Measurements from ENCODE around the gene CCR6. TPM values are rescaled to one million over a fixed set of nuclear protein-coding genes. Genes with fewer than 3 reads are reported as not detected.
"Not testable (repeated sequence)": the region's sequence is repeated elsewhere in the genome, so short reads cannot be mapped to it uniquely, and the experiment has no call there.

Gene CCR6
- total RNA-seq, 1 experiment from 2014 or later, result not detected

- not testable (repeated sequence) for H3K4me1 ChIP-seq (ENCODE audit: insufficient read depth, low read length); H2BK120ac ChIP-seq (ENCODE audit: low read depth, low read length, poor library complexity, severe bottlenecking); H3K23ac ChIP-seq (ENCODE audit: insufficient read length, low read depth, low read length); H3K27me3 ChIP-seq (ENCODE audit: insufficient read depth, low read length); H3K79me2 ChIP-seq (ENCODE audit: insufficient read depth, low read length); H3K27ac ChIP-seq (ENCODE audit: insufficient read length, low read depth, low read length); H4K91ac ChIP-seq (ENCODE audit: insufficient read length, low read depth, low read length); H3K9me3 ChIP-seq (ENCODE audit: control insufficient read depth, low read depth, low read length); H2BK20ac ChIP-seq (ENCODE audit: low read depth, low read length, poor library complexity, severe bottlenecking); H3T11ph ChIP-seq (ENCODE audit: low read length); H3K14ac ChIP-seq (ENCODE audit: insufficient read depth, low read length); H3K4ac ChIP-seq (ENCODE audit: low read depth, low read length); H2BK15ac ChIP-seq (ENCODE audit: low read depth, low read length); H3K79me1 ChIP-seq (ENCODE audit: insufficient read depth, low read depth, low read length, poor library complexity, severe bottlenecking); H3K36me3 Mint-ChIP-seq (ENCODE audit: insufficient read depth in 1 of 3, low read depth in 3 of 3); H2AFZ ChIP-seq (ENCODE audit: low read length); DNase-seq; H2BK5ac ChIP-seq (ENCODE audit: insufficient read length, low read length); H4K8ac ChIP-seq (replicated peaks; ENCODE audit: insufficient read length, low read depth, low read length); H4K20me1 ChIP-seq (ENCODE audit: control insufficient read depth, insufficient read depth, insufficient read length); H2BK12ac ChIP-seq (ENCODE audit: insufficient read length, low read depth, low read length); H3K9ac ChIP-seq (ENCODE audit: extremely low read depth, insufficient read length, low read length); H3K4me3 Mint-ChIP-seq; H3K4me2 ChIP-seq (ENCODE audit: insufficient read depth, insufficient read length, low read length); H3K56ac ChIP-seq (ENCODE audit: insufficient read length, low read depth, low read length); H3K27ac Mint-ChIP-seq; H3K9me3 Mint-ChIP-seq; H3K23me2 ChIP-seq (ENCODE audit: insufficient read length, low read depth, low read length, poor library complexity, severe bottlenecking); H3K18ac ChIP-seq (ENCODE audit: insufficient read length, low read depth, low read length); H4K5ac ChIP-seq (ENCODE audit: insufficient read length, low read depth, low read length); H2AK5ac ChIP-seq (ENCODE audit: insufficient read length, low read length)
- WGBS (ENCODE audit: extremely low coverage, insufficient read length, low lambda C conversion rate), result no CpG with 5 or more reads among the region's 14 CpGs
- peaks cover 13% of the 10 kb centered on the region for H3K27me3 Mint-ChIP-seq (ENCODE audit: low read depth)
- H3K4me1 Mint-ChIP-seq, result peaks cover 10 to 13% of the 10 kb centered on the region in 2 experiments
These were observed 54.4 kb downstream of the CCR6 start for GRCh38 chr6:167177271-167177670.

GRCh38 chr6:167178896-167179655 lies 56.2 kb downstream of the CCR6 start:
- not testable (repeated sequence) for H4K91ac ChIP-seq (ENCODE audit: insufficient read length, low read depth, low read length); H3K27me3 Mint-ChIP-seq (ENCODE audit: low read depth); H3K4me1 ChIP-seq (ENCODE audit: insufficient read depth, low read length); H3K27ac Mint-ChIP-seq; H3K56ac ChIP-seq (ENCODE audit: insufficient read length, low read depth, low read length); H3K9me3 ChIP-seq (ENCODE audit: control insufficient read depth, low read depth, low read length); H2AK5ac ChIP-seq (ENCODE audit: insufficient read length, low read length); H3K23ac ChIP-seq (ENCODE audit: insufficient read length, low read depth, low read length); H2BK120ac ChIP-seq (ENCODE audit: low read depth, low read length, poor library complexity, severe bottlenecking); H3K14ac ChIP-seq (ENCODE audit: insufficient read depth, low read length); H3K79me1 ChIP-seq (ENCODE audit: insufficient read depth, low read depth, low read length, poor library complexity, severe bottlenecking); H3K4me2 ChIP-seq (ENCODE audit: insufficient read depth, insufficient read length, low read length); H4K8ac ChIP-seq (replicated peaks; ENCODE audit: insufficient read length, low read depth, low read length); H2BK20ac ChIP-seq (ENCODE audit: low read depth, low read length, poor library complexity, severe bottlenecking); H3K27ac ChIP-seq (ENCODE audit: insufficient read length, low read depth, low read length); H3K4ac ChIP-seq (ENCODE audit: low read depth, low read length); H3K18ac ChIP-seq (ENCODE audit: insufficient read length, low read depth, low read length); DNase-seq; H3K36me3 Mint-ChIP-seq (ENCODE audit: insufficient read depth in 1 of 3, low read depth in 3 of 3); H3K23me2 ChIP-seq (ENCODE audit: insufficient read length, low read depth, low read length, poor library complexity, severe bottlenecking); H3K9me3 Mint-ChIP-seq; H4K20me1 ChIP-seq (ENCODE audit: control insufficient read depth, insufficient read depth, insufficient read length); H2BK15ac ChIP-seq (ENCODE audit: low read depth, low read length); H4K5ac ChIP-seq (ENCODE audit: insufficient read length, low read depth, low read length); H2BK5ac ChIP-seq (ENCODE audit: insufficient read length, low read length); H3K4me3 Mint-ChIP-seq; H3T11ph ChIP-seq (ENCODE audit: low read length); H2AFZ ChIP-seq (ENCODE audit: low read length); H2BK12ac ChIP-seq (ENCODE audit: insufficient read length, low read depth, low read length); H3K27me3 ChIP-seq (ENCODE audit: insufficient read depth, low read length); H3K79me2 ChIP-seq (ENCODE audit: insufficient read depth, low read length); H3K9ac ChIP-seq (ENCODE audit: extremely low read depth, insufficient read length, low read length); H3K4me1 Mint-ChIP-seq
- WGBS (ENCODE audit: extremely low coverage, insufficient read length, low lambda C conversion rate), result no CpG with 5 or more reads among the region's 31 CpGs
